OCI-LY1 (cell line): ENCODE data around the gene TRIM37.

ENCODE experiments used
- H2AFZ ChIP-seq: fragments of 200-600 bp; sonication (generic), shearing (Covaris generic); 2 replicates; pipeline ENCODE4 v1.6.0; 2014; ENCODE audit warnings: antibody characterized with exemption, mild to moderate bottlenecking, low read length
- H3F3A ChIP-seq: fragments of 200-600 bp; sonication (generic), shearing (Covaris generic); 2 replicates; pipeline ENCODE4 v1.6.0; 2014; ENCODE audit warnings: mild to moderate bottlenecking, antibody characterized with exemption, low read length, moderate library complexity; ENCODE audit not compliant: insufficient read depth
- H3K27ac ChIP-seq: fragments of 200-600 bp; sonication (generic); 2 replicates; pipeline ENCODE4 v1.5.1; 2014; ENCODE audit warnings: low read length, mixed run types, mild to moderate bottlenecking, low read depth; ENCODE audit not compliant: poor library complexity, severe bottlenecking
- H3K27me3 ChIP-seq: fragments of 200-600 bp; sonication (generic); 2 replicates; pipeline ENCODE4 v1.6.0; 2014; ENCODE audit warnings: antibody characterized with exemption, mild to moderate bottlenecking, low read length, moderate library complexity; ENCODE audit not compliant: insufficient read depth
- H3K36me3 ChIP-seq: fragments of 200-600 bp; sonication (generic); 2 replicates; pipeline ENCODE4 v1.6.1; 2014; ENCODE audit warnings: mild to moderate bottlenecking, antibody characterized with exemption, low read length, moderate library complexity, mixed read lengths; ENCODE audit not compliant: insufficient read depth
- H3K4me1 ChIP-seq: fragments of 200-600 bp; sonication (generic); 2 replicates; pipeline ENCODE4 v1.5.1; 2014; ENCODE audit warnings: mild to moderate bottlenecking, low read length, moderate library complexity; ENCODE audit not compliant: insufficient read depth, severe bottlenecking
- H3K4me2 ChIP-seq: fragments of 200-600 bp; sonication (generic), shearing (Covaris generic); 2 replicates; pipeline ENCODE4 v1.6.1; 2014; ENCODE audit warnings: low read length
- H3K4me3 ChIP-seq: fragments of 200-600 bp; sonication (generic); 2 replicates; pipeline ENCODE4 v1.5.1; 2014; ENCODE audit warnings: low read length, low read depth, mild to moderate bottlenecking, mixed read lengths; ENCODE audit not compliant: poor library complexity, severe bottlenecking
- H3K79me2 ChIP-seq: fragments of 200-600 bp; shearing (Covaris generic); 2 replicates; pipeline ENCODE4 v1.6.1; 2016; ENCODE audit warnings: mixed run types, low read length, mixed read lengths; ENCODE audit not compliant: insufficient read depth
- H3K9ac ChIP-seq: fragments of 200-600 bp; sonication (generic), shearing (Covaris generic); 2 replicates; pipeline ENCODE4 v1.6.1; 2014; ENCODE audit warnings: mild to moderate bottlenecking, low read length, mixed read lengths
- H3K9me2 ChIP-seq: fragments of 200-600 bp; sonication (generic), shearing (Covaris generic); 2 replicates; pipeline ENCODE4 v1.6.1; 2014; ENCODE audit warnings: low read depth, mild to moderate bottlenecking, low read length, mixed read lengths
- H3K9me3 ChIP-seq: fragments of 200-600 bp; shearing (Covaris generic); 2 replicates; pipeline ENCODE4 v1.6.1; 2014; ENCODE audit warnings: low read length, mixed read lengths
- H4K20me1 ChIP-seq: fragments of 200-600 bp; sonication (generic), shearing (Covaris generic); 2 replicates; pipeline ENCODE4 v1.6.0; 2016; ENCODE audit warnings: mild to moderate bottlenecking, low read length; ENCODE audit not compliant: insufficient read depth
- CTCF ChIP-seq: fragments of 200-600 bp; sonication (generic), shearing (Covaris generic); IDR thresholded peaks from 2 replicates; pipeline ENCODE4 v1.5.1; 2017; ENCODE audit warnings: mild to moderate bottlenecking, antibody characterized with exemption, low read length, moderate library complexity, mixed read lengths
- EZH2 ChIP-seq: fragments of 200-600 bp; sonication (generic), shearing (Covaris generic); IDR thresholded peaks from 2 replicates; pipeline ENCODE4 v1.8.0; 2017; ENCODE audit warnings: borderline replicate concordance, mixed run types, mild to moderate bottlenecking, antibody characterized with exemption, low read length, moderate library complexity, mixed read lengths

The TRIM37 gene

GRCh38 chr17:59007995-59008394 is 98.7 kb downstream of the TRIM37 start:
- H3K9ac ChIP-seq: no peak overlapping the region
- H3K9me2 ChIP-seq: no peaks in the 10 kb centered on the region
- no peak overlapping the region for H3K4me3 ChIP-seq
- H2AFZ ChIP-seq: no peak overlapping the region
- no peak overlapping the region for H3K4me2 ChIP-seq
- H4K20me1 ChIP-seq: no peaks in the 10 kb centered on the region
- H3K27me3 ChIP-seq: no peaks in the 10 kb centered on the region
- H3F3A ChIP-seq: no peaks in the 10 kb centered on the region
- no peak overlapping the region for H3K27ac ChIP-seq
- TF ChIP-seq EZH2: no peak
- no peaks in the 10 kb centered on the region for H3K4me1 ChIP-seq
- H3K9me3 ChIP-seq: no peaks in the 10 kb centered on the region
- H3K36me3 ChIP-seq: peaks cover 22% of the 10 kb centered on the region; the same call in 1 of the 2 replicates
- no peaks in the 10 kb centered on the region for H3K79me2 ChIP-seq

DNA sequence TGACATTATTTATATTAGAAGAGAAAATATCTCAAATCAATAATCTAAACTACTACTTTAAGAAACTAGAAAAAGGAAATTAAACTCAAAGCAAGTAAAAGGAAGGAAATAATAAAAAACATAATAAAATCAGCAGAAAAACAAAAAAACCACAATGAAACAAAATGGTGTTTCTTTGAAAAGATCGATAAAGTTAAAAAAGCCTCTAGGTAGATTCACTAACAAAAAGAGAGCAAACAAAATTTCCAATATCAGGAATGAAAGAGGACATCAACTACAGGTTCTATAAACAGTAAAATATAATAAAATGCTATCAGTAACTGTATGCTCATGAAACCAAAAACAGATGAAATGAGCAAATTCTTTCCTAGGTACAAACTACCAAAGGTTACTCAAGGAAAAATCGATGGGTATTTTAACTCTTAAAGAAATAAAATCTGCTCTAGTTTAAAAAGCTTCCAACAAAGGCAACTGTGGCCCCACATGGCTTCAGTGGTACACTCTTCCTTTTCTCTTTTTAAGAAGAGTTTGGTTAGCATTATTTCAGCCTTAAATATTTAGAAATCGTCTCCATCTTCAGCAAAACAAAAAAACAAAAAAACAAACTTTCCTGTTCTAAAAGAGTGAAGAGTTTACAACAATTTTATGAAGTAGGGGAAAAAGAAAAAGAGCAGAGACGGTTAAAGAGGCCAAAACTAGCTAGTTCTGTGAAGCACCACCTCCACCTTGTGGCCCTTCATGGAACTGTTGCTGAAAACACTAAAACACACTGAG is 102.2 kb downstream of the TRIM37 start:
- TF ChIP-seq CTCF (peak; percentile 90), EZH2 (no peak)
- no peak overlapping the region for H3K4me3 ChIP-seq
- H2AFZ ChIP-seq: no peak overlapping the region
- H3K36me3 ChIP-seq: peaks cover 19% of the 10 kb centered on the region
- no peaks in the 10 kb centered on the region for H3K9me2 ChIP-seq
- H3K4me2 ChIP-seq: no peak overlapping the region
- no peak overlapping the region for H3K9ac ChIP-seq
- H3K79me2 ChIP-seq: no peaks in the 10 kb centered on the region
- H3K4me1 ChIP-seq: peaks cover 18% of the 10 kb centered on the region
- H3F3A ChIP-seq: no peaks in the 10 kb centered on the region
- no peaks in the 10 kb centered on the region for H3K27me3 ChIP-seq
- H4K20me1 ChIP-seq: no peaks in the 10 kb centered on the region
- no peaks in the 10 kb centered on the region for H3K9me3 ChIP-seq
- peak overlapping the region; percentile 22 for H3K27ac ChIP-seq

GRCh38 chr17:59003860-59004259 is 102.8 kb downstream of the TRIM37 start:
- Histone ChIP-seq H3K79me2 (no peaks in the 10 kb centered on the region), H3K4me3 (no peak overlapping the region), H3K27me3 (no peaks in the 10 kb centered on the region), H3K27ac (no peak overlapping the region), H4K20me1 (no peaks in the 10 kb centered on the region), H3K9ac (no peak overlapping the region), H3K9me3 (no peaks in the 10 kb centered on the region), H3K4me2 (no peak overlapping the region), H3K4me1 (peaks cover 18% of the 10 kb centered on the region), H3K36me3 (peaks cover 24% of the 10 kb centered on the region), H3K9me2 (no peaks in the 10 kb centered on the region), H3F3A (no peaks in the 10 kb centered on the region), H2AFZ (no peak overlapping the region)
- TF ChIP-seq CTCF: no peak
- TF ChIP-seq EZH2: no peak

DNA sequence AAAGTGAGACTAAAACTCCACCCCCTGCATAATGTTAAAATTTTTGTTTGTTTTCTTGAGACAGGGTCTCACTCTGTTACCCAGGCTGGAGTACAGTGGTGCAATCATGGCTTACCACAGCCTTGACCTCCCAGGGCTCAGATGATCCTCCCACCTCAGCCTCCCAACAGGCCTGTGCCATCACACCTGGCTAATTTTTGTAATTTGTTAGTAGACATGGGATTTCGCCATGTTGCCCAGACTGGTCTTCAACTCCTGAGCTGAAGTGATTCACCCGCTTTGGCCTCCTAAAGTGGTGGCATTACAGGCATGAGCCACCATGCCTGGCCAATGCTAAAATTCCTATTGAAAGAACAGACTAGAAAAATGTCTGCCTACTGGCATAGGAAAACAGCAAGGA is 103.8 kb downstream of the TRIM37 start:
- no peak overlapping the region for H3K4me2 ChIP-seq
- peaks cover 30% of the 10 kb centered on the region for H3K36me3 ChIP-seq
- peak overlapping the region; percentile 84 for H3K27ac ChIP-seq

More for the DNA sequence above, 103.8 kb downstream of the TRIM37 start:
- H4K20me1 ChIP-seq: no peaks in the 10 kb centered on the region
- H3K9me2 ChIP-seq: no peaks in the 10 kb centered on the region
- no peaks in the 10 kb centered on the region for H3K27me3 ChIP-seq
- no peak overlapping the region for H3K9ac ChIP-seq
- no peak overlapping the region for H3K4me3 ChIP-seq
- TF ChIP-seq EZH2: no peak
- no peak overlapping the region for H2AFZ ChIP-seq
- H3K4me1 ChIP-seq: peaks cover 18% of the 10 kb centered on the region
- no peaks in the 10 kb centered on the region for H3K79me2 ChIP-seq
- no peaks in the 10 kb centered on the region for H3F3A ChIP-seq
- no peaks in the 10 kb centered on the region for H3K9me3 ChIP-seq
